BLaER1 (cell line): Measurements from ENCODE around the gene SLC26A2.
"Not testable (repeated sequence)": the region's sequence is repeated elsewhere in the genome, so short reads cannot be mapped to it uniquely, and the experiment has no call there.

Source experiments
- H3K27ac ChIP-seq: shearing (Covaris generic); formaldehyde crosslinking; 2 replicates; pipeline ENCODE4 v1.8.1; 2022
- H3K27me3 ChIP-seq: shearing (Covaris generic); formaldehyde crosslinking; 2 replicates; pipeline ENCODE4 v1.8.1; 2022
- H3K36me3 ChIP-seq: shearing (Covaris generic); formaldehyde crosslinking; 2 replicates; pipeline ENCODE4 v1.8.1; 2022
- H3K4me1 ChIP-seq: shearing (Covaris generic); formaldehyde crosslinking; 2 replicates; pipeline ENCODE4 v1.8.1; 2022
- H3K4me2 ChIP-seq: shearing (Covaris generic); formaldehyde crosslinking; 2 replicates; pipeline ENCODE4 v1.8.1; 2022
- H3K4me3 ChIP-seq: shearing (Covaris generic); formaldehyde crosslinking; 2 replicates; pipeline ENCODE4 v1.8.1; 2022
- H3K9ac ChIP-seq: shearing (Covaris generic); formaldehyde crosslinking; 2 replicates; pipeline ENCODE4 v1.8.1; 2022
- H3K9me3 ChIP-seq: shearing (Covaris generic); formaldehyde crosslinking; 2 replicates; pipeline ENCODE4 v1.8.1; 2022
- H4K20me1 ChIP-seq: shearing (Covaris generic); formaldehyde crosslinking; 2 replicates; pipeline ENCODE4 v1.8.1; 2022
- Cebpa-rat ChIP-seq: shearing (Covaris generic); IDR thresholded peaks from 2 replicates; pipeline ENCODE4 v1.8.1; 2022

Gene SLC26A2

DNA sequence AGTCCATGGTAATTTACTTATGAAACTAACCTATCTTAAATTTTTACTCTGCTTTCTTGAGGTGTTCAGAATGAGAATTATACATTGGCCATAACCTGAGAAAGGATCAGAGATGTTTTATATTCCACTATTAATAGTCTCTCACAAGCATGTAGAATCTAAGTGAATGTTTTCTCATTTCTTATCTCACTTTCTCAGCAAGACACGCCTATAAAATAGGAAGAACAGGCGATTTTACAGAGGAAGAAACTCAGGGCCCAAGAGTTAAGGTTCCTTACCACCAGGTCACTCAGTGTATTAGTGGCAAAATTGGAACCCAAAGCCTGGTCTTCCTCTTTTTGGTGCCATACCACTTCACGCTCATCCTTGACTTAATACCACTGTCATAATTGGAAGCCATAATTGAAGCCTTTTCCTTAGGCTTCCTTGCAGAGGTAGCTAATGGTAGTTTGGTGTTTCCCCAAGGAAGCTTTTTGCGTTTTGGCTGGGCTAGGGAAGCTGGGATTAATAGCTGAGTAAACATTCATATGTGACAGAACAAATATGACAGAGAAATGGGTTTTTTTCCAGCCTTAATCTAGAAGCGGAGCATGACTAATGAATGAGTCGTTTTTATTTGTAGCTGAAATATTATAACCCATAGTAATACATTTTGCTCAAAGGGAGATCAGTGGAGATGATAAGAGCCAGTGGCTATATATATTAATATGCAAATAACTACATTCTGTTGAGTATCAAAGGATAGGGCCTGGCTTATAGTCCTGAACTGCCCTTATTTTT, 56.9 kb downstream of the SLC26A2 start:
- Histone ChIP-seq H3K4me3 (no peak overlapping the region), H3K4me2 (no peak overlapping the region), H4K20me1 (no peaks in the 10 kb centered on the region), H3K9ac (no peak overlapping the region), H3K36me3 (peaks cover 97% of the 10 kb centered on the region), H3K27me3 (no peaks in the 10 kb centered on the region), H3K27ac (no peak overlapping the region), H3K9me3 (peaks cover 29% of the 10 kb centered on the region), H3K4me1 (peaks cover 8% of the 10 kb centered on the region)
- no peak for TF ChIP-seq Cebpa-rat

DNA sequence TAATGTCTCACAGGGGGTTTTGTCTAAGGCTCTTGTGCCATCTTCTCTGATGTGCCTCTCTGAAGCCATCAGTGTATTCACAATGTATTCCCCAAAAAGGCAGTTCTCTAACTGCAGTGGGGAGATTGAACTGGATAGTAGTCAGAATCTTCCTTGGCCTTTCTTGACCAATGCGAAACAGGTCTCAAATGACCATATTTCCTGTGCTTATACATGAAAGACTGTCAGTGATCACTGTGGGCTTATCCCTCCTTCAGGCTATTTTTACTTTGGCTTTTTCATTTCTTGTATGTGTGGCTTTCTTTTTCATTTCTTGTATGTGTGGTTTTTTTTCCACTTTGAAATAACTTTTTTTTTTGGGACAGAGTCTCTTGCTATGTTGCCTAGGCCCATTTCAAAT, 59.7 kb downstream of the SLC26A2 start:
- H3K27ac ChIP-seq: no peak overlapping the region
- peaks cover 9% of the 10 kb centered on the region; the same call in 1 of the 2 replicates for H4K20me1 ChIP-seq
- H3K4me1 ChIP-seq: peaks cover 31% of the 10 kb centered on the region
- H3K4me2 ChIP-seq: no peak overlapping the region
- peaks cover 94% of the 10 kb centered on the region for H3K36me3 ChIP-seq
- no peaks in the 10 kb centered on the region for H3K27me3 ChIP-seq
- no peak overlapping the region for H3K9ac ChIP-seq
- peaks cover 13% of the 10 kb centered on the region for H3K9me3 ChIP-seq
- H3K4me3 ChIP-seq: no peak overlapping the region
- no peak for TF ChIP-seq Cebpa-rat

DNA sequence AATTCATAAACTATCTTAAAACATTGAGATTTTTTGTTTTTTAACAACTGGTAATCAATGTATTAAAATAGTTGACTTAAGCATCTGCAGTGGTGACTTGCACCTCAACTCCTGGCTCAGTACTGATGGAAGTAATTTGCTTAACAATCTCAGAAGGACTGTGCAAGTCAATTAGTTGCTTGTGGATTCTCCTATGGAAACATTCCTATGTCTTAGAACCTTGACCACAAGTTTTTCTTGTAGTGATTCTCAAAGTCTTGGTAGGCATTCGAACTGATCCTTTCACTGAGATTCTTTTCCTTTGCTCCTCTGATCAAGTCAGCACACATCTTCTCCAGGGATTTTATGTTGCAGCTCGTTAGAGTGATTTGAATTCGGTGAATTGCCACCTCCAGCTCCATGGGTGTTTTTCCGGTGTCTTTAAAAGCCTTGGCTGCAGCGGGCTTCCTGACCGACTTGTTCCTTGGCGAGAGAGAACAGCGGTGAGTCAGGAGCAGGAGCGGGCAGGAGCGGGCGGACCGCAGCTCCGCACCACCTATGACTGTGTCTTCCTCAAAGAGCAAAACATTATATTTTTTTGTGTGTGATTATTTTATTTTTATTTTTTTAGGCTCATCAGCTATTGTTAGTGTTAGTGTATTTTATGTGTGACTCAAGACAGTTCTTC, 61.1 kb downstream of the SLC26A2 start:
- TF ChIP-seq Cebpa-rat: no peak
- no peaks in the 10 kb centered on the region for H3K9me3 ChIP-seq
- H3K36me3 ChIP-seq: peaks cover 96% of the 10 kb centered on the region
- no peaks in the 10 kb centered on the region for H3K27me3 ChIP-seq
- H3K4me2 ChIP-seq: no peak overlapping the region; the same call in 1 of the 2 replicates
- no peak overlapping the region for H3K27ac ChIP-seq
- H3K4me3 ChIP-seq: no peak overlapping the region
- peaks cover 9% of the 10 kb centered on the region; the same call in 1 of the 2 replicates for H4K20me1 ChIP-seq
- H3K4me1 ChIP-seq: peaks cover 31% of the 10 kb centered on the region
- no peak overlapping the region for H3K9ac ChIP-seq

DNA sequence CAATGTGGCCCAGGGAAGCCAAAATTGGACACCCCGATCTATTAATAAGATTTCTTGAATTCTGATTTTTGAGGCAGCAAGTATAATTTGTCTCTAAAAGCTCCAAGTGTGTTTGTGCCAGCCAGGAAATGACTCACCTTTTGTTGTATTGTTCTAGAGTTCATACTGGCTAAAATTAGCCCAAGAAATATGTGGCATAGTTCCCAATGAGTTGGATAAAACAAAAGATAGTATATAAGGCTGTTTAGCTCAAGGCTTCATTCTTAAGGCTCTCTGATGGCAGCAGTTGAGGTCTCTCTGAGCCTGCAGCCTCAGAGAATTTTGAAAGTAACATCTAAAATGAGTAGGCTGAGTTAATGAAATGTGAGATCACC, 61.6 kb downstream of the SLC26A2 start:
- peaks cover 31% of the 10 kb centered on the region for H3K4me1 ChIP-seq
- H3K36me3 ChIP-seq: peaks cover 97% of the 10 kb centered on the region
- no peaks in the 10 kb centered on the region for H3K9me3 ChIP-seq
- H3K27ac ChIP-seq: no peak overlapping the region
- peaks cover 9% of the 10 kb centered on the region; the same call in 1 of the 2 replicates for H4K20me1 ChIP-seq
- no peak for TF ChIP-seq Cebpa-rat
- no peak overlapping the region for H3K4me3 ChIP-seq
- H3K27me3 ChIP-seq: no peaks in the 10 kb centered on the region
- 0 out of 2 replicates have a peak overlapping the region, but pooled peaks have one; percentile 16 for H3K9ac ChIP-seq
- H3K4me2 ChIP-seq: peak overlapping the region; percentile 3; the same call in 1 of the 2 replicates

DNA sequence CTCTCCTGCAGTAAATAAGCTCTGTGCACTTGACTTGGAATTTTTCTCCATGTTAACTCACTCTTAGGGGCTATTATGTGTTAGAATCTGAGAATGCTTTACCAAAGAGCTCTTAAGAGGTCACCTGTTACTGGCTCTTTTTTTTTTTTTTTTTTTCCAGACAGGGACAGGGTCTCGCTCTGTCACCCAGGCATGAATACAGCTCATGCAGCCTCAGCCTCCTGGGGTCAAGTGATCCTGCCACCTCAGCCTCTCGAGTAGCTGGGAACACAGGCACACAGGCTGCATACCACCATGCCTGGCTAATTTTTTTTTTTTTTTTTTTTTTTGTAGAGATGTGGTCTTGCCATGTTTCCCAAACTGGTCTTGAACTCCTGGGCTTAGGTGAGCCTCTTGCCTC, 62.1 kb downstream of the SLC26A2 start:
- Histone ChIP-seq H3K27ac (no peak overlapping the region), H4K20me1 (peaks cover 9% of the 10 kb centered on the region; the same call in 1 of the 2 replicates), H3K4me3 (no peak overlapping the region), H3K9ac (no peak overlapping the region), H3K27me3 (no peaks in the 10 kb centered on the region), H3K36me3 (peaks cover 97% of the 10 kb centered on the region), H3K4me1 (peaks cover 31% of the 10 kb centered on the region), H3K9me3 (no peaks in the 10 kb centered on the region), H3K4me2 (no peak overlapping the region)
- TF ChIP-seq Cebpa-rat: no peak

DNA sequence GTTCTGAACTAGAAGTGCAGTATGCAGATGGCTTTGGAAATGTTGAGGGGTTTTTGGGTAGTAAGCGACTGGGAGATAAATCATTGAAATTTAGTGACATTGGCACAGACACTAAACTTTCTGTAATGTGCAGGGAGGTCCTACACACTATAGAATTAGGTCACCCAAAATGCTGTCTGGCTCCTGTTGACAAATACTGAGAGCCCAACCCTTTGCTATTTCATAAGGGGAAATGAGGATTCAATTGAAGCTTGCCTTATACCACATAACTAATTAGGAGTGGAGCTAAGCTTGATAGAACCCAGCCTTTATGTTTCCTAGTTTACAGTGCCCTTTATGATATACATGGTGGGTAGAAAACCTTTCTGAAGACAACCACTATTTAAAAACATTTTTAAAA, 62.6 kb downstream of the SLC26A2 start:
- H3K4me1 ChIP-seq: peaks cover 31% of the 10 kb centered on the region
- H3K9ac ChIP-seq: no peak overlapping the region
- no peak overlapping the region for H3K27ac ChIP-seq
- H4K20me1 ChIP-seq: peaks cover 9% of the 10 kb centered on the region; the same call in 1 of the 2 replicates
- no peak for TF ChIP-seq Cebpa-rat
- H3K36me3 ChIP-seq: peaks cover 97% of the 10 kb centered on the region
- H3K9me3 ChIP-seq: no peaks in the 10 kb centered on the region
- H3K4me3 ChIP-seq: no peak overlapping the region
- no peak overlapping the region for H3K4me2 ChIP-seq
- H3K27me3 ChIP-seq: no peaks in the 10 kb centered on the region

DNA sequence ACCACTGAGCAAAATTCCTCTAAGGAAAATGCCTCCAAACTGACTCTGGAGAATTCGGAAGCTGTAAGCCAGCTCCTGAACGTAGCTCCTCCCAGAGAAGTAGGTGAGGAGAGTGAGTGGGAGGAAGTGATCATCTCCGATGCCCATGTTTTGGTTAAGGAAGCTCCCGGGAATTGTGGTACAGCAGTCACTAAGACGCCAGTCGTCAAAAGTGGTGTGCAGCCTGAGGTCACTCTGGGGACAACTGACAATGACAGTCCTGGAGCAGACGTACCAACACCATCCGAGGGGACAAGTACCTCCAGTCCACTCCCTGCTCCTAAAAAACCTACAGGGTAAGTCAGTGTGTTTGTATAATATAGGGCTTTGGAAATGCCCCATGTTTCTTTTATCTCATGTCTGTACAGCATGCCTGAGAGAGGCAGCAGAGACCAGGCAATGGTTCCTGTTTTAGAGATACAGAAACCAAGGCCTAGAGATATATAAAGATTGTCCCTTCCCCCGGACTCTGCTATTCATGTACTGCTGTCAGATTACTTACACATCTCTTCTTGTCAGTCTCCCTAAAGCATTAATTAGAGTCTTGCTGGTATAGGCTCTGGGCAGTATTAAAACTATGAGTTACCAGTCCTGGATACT, 63.9 kb downstream of the SLC26A2 start:
- peak overlapping the region; percentile 46; the same call in 1 of the 2 replicates for H3K9ac ChIP-seq

DNA sequence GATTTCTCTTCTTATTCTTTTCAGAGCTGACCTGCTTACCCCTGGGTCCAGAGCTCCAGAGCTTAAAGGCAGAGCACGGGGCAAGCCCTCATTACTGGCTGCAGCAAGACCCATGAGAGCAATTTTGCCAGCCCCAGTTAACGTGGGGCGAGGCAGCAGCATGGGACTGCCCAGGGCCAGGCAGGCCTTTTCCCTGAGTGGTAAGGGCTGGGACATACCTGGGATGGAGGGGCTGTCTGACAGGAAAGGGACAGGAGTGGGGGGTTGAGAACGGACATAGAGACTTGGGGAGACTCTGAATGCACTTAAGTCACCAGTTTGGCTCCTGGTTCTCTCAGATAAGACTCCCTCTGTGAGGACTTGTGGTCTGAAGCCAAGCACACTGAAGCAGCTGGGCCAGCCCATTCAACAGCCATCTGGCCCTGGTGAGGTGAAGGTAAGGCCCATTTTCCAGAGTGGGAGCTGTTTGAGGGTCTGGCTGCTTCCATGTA, 66.2 kb downstream of the SLC26A2 start:
- H3K36me3 ChIP-seq: peaks cover 94% of the 10 kb centered on the region
- no peak overlapping the region for H3K4me3 ChIP-seq
- no peaks in the 10 kb centered on the region for H3K27me3 ChIP-seq
- no peak overlapping the region for H3K27ac ChIP-seq
- peaks cover 9% of the 10 kb centered on the region; the same call in 1 of the 2 replicates for H4K20me1 ChIP-seq
- H3K9me3 ChIP-seq: no peaks in the 10 kb centered on the region
- H3K4me2 ChIP-seq: no peak overlapping the region
- no peak for TF ChIP-seq Cebpa-rat
- H3K4me1 ChIP-seq: peaks cover 30% of the 10 kb centered on the region
- no peak overlapping the region for H3K9ac ChIP-seq

More for the DNA sequence above, 63.9 kb downstream of the SLC26A2 start:
- no peak for TF ChIP-seq Cebpa-rat
- Histone ChIP-seq H3K36me3 (peaks cover 94% of the 10 kb centered on the region), H3K4me3 (no peak overlapping the region), H3K4me2 (peak overlapping the region; percentile 41), H3K27me3 (no peaks in the 10 kb centered on the region), H3K9me3 (no peaks in the 10 kb centered on the region), H3K27ac (peak overlapping the region; percentile 36; the same call in 1 of the 2 replicates), H3K4me1 (peaks cover 31% of the 10 kb centered on the region), H4K20me1 (peaks cover 9% of the 10 kb centered on the region; the same call in 1 of the 2 replicates)

DNA sequence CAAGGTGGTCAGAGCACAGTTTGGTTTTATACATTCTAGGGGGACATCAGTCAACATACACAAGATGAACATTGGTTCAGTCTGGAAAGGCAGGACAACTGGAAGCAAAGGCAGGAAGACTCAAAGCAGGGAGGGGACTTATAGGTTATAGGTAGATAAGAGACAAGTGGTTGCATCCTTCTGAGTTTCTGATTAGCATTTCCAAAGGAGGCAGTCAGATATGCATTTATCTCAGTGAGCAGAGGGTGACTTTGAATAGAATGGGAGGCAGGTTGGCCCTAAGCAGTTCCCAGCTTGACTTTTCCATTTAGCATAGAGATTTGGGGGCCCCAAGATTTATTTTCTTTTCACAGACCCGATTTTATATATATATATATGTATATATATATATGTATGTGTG, 67.5 kb downstream of the SLC26A2 start:
- not testable (repeated sequence) for H3K4me2 ChIP-seq, H3K27me3 ChIP-seq, H3K9ac ChIP-seq, H3K4me3 ChIP-seq, H3K9me3 ChIP-seq, H3K27ac ChIP-seq, H4K20me1 ChIP-seq
- peaks cover 95% of the 10 kb centered on the region for H3K36me3 ChIP-seq
- peaks cover 17% of the 10 kb centered on the region for H3K4me1 ChIP-seq

DNA sequence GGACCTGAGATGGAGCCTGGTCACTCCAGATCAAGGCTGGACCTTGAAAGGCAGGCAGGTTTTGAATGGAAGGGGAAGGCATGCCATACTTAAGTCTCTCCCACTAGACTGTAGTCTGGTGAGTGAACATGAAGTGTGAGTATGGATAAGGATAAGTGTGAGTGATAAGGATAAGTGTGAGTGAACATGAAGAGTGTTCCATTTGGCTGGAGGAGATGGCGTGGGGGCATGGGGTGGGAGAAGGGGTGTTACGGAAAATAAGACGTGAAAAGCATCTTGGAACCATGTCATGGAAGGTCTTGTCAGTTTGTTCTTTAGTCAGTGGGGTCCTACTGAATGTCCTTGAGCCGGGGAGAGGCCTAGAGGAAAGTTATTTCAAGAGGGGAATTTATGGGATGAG, 72.8 kb downstream of the SLC26A2 start:
- H3K27me3 ChIP-seq: no peaks in the 10 kb centered on the region
- H3K9me3 ChIP-seq: no peaks in the 10 kb centered on the region

More for the DNA sequence above, 72.8 kb downstream of the SLC26A2 start:
- no peak for TF ChIP-seq Cebpa-rat
- peaks cover 20% of the 10 kb centered on the region; the same call in 1 of the 2 replicates for H4K20me1 ChIP-seq
- no peak overlapping the region for H3K4me2 ChIP-seq
- H3K9ac ChIP-seq: no peak overlapping the region
- H3K4me1 ChIP-seq: peaks cover 20% of the 10 kb centered on the region
- H3K4me3 ChIP-seq: no peak overlapping the region
- H3K36me3 ChIP-seq: peaks cover 99% of the 10 kb centered on the region
- no peak overlapping the region for H3K27ac ChIP-seq
